Stomach (tissue), 9 donors: ENCODE data around the gene TRHDE. TPM values are rescaled to one million over a fixed set of nuclear protein-coding genes. Genes with fewer than 3 reads are reported as not detected.

Experiments
- DNase-seq, 2 donors: peaks; one replicate each; pipeline versions ENCODE4 v3.0.0 to v3.0.0-alpha.2; 2013 to 2019
- H3K27ac ChIP-seq, 5 donors: fragments of 200-600 bp in 4 of 5; sonication (generic) in 4 of 5; one replicate each; pipeline ENCODE4 v1.5.1; 2013 to 2019; ENCODE audit warnings: mild to moderate bottlenecking in 1 of 5, moderate library complexity in 1 of 5
- H3K27me3 ChIP-seq, 3 donors: fragments of 200-600 bp; sonication (generic); one replicate each; pipeline ENCODE4 v1.5.1; 2017 to 2019; ENCODE audit warnings: mixed run types in 1 of 3
- H3K36me3 ChIP-seq, 4 donors: fragments of 200-600 bp; sonication (generic); 1 replicate in 3 of 4; 2 replicates in 1 of 4; pipeline ENCODE4 v1.5.1; 2016 to 2019
- H3K4me1 ChIP-seq, 4 donors: fragments of 200-600 bp; sonication (generic); one replicate each; pipeline ENCODE4 v1.5.1; 2016 to 2019
- H3K4me3 ChIP-seq, 4 donors: fragments of 200-600 bp; sonication (generic) in 3 of 4; one replicate each; pipeline ENCODE4 v1.5.1; 2016 to 2019; ENCODE audit warnings: mild to moderate bottlenecking in 1 of 4
- H3K9me3 ChIP-seq, 4 donors: fragments of 200-600 bp; sonication (generic); one replicate each; pipeline ENCODE4 v1.5.1; 2016 to 2019
- EP300 ChIP-seq: sonication (generic); formaldehyde crosslinking; IDR thresholded peaks from one replicate; pipeline ENCODE4 v1.6.1; 2017; ENCODE audit warnings: antibody characterized with exemption
- POLR2A ChIP-seq, 4 donors: fragments of 450-650 bp; IDR thresholded peaks; one replicate each; pipeline ENCODE4 v1.6.1; 2016; ENCODE audit warnings: antibody characterized with exemption in 4 of 4, control low read depth in 2 of 4, mild to moderate bottlenecking in 1 of 4, moderate library complexity in 1 of 4
- POLR2AphosphoS5 ChIP-seq, 3 donors: sonication (generic); formaldehyde crosslinking; IDR thresholded peaks; one replicate each; pipeline ENCODE4 v1.6.1; 2016; ENCODE audit warnings: antibody characterized with exemption in 3 of 3
- WGBS, 5 donors: extraction: QIAGEN DNeasy Blood & Tissue Kit in 3 of 5; methylation state at CpG; one replicate each; pipeline versions ENCODE4 v1.1.5 to v1.1.7; 2013 to 2018; 5-methylcytosine and 5-hydroxymethylcytosine counted together
- intact Hi-C: fragments of 100-400 bp; cut with DNase I; formaldehyde crosslinking; loops from one replicate; pipeline ENCODE4 v1.15.1; 2023; ENCODE audit warnings: low total_unique reads
- polyA plus RNA-seq, 3 donors: library from polyadenylated mRNA; stranded (reverse); fragments of 200-250 nt; gene quantifications; one replicate each; pipeline ENCODE4 v1.2.3, GENCODE V29; 2013
- total RNA-seq, 5 donors: library from RNA; depleted of rRNA; stranded (reverse); fragments of >200 nt; gene quantifications; one replicate each; pipeline versions ENCODE4 v1.1.0 to v1.2.3, GENCODE V29; 2014 to 2016
- TF ChIP-seq, protein P1 (sequence below), 7 experiments: fragments of 450-650 bp in 4 of 7; fragments of 200-600 bp in 3 of 7; sonication (generic) in 3 of 7; IDR thresholded peaks; one replicate each; pipeline ENCODE4 v1.5.1; 2016 to 2019; ENCODE audit warnings: antibody characterized with exemption in 7 of 7, control low read depth in 2 of 7, mild to moderate bottlenecking in 1 of 7
- donor health status: healthy with polysubstance abuse.
- donor health status: Bipolar disorder and iron deficiency.
- donor health status: healthy.

The TRHDE gene
- total and polyA plus RNA-seq, 8 donors = 0.13 to 75.3 (median 3.2) TPM

DNA sequence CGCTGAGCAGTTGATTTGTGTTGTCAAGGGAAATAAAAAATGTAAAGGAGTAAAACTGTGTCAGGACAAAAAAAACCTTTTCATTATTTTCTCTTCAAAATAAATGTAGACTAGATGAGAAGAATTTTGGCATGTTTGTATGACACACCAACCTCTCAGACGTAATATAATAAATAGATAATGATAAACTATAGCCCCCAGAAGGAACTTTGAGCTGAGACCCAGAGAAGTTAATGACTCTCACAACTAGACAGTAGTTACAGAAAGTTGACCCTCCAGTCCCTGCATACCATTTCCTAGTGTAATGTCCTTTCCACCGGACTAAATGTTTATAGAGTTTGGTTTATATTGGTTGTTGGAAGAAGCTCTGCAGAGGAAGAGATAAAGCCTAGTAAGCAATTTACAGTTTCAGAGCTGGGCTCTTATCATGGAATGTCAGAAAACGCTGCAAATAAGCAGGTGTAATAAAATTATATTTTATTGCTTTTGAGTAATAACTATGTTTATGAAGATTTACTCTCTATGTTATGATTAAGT, 97.3 kb downstream of the TRHDE start:
- no peak for DNase-seq
- TF ChIP-seq POLR2A (IDR thresholded peaks at IDR 0.05) (no peak), EP300 (no peak), POLR2AphosphoS5 (IDR thresholded peaks at IDR 0.05) (no peak)
- TF ChIP-seq, protein P1, sequence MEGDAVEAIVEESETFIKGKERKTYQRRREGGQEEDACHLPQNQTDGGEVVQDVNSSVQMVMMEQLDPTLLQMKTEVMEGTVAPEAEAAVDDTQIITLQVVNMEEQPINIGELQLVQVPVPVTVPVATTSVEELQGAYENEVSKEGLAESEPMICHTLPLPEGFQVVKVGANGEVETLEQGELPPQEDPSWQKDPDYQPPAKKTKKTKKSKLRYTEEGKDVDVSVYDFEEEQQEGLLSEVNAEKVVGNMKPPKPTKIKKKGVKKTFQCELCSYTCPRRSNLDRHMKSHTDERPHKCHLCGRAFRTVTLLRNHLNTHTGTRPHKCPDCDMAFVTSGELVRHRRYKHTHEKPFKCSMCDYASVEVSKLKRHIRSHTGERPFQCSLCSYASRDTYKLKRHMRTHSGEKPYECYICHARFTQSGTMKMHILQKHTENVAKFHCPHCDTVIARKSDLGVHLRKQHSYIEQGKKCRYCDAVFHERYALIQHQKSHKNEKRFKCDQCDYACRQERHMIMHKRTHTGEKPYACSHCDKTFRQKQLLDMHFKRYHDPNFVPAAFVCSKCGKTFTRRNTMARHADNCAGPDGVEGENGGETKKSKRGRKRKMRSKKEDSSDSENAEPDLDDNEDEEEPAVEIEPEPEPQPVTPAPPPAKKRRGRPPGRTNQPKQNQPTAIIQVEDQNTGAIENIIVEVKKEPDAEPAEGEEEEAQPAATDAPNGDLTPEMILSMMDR (IDR thresholded peaks at IDR 0.05) = no peak
- Histone ChIP-seq H3K27ac (no peak overlapping the region), H3K9me3 (no peaks in the 10 kb centered on the region), H3K4me1 (peaks cover 0 to 3% (median 0%) of the 10 kb centered on the region in 4 donors), H3K36me3 (no peaks in the 10 kb centered on the region), H3K4me3 (no peak overlapping the region), H3K27me3 (no peaks in the 10 kb centered on the region)
- intact Hi-C loops = no loop called here
- 29 to 44% (median 37%) methylated on average over 4 of the region's 4 CpGs for WGBS, 5 donors

DNA sequence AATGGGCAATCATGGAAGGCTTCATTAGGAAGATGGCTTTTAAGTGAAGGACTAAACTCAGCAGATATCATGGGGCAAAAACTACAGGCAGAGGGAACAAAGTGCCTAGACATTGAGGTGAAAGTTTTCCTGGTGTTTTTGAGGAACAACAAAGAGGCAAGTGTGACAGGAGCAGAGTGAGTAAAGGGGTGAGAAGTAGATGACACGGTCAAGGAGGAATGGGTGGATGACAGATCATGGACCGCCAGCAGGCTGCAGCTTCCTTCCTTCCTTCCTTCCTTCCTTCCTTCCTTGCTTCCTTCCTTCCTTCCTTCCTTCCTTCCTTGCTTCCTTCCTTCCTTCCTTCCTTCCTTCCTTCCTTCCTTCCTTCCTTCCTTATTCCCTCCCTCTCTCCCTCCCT, 108.3 kb downstream of the TRHDE start:
- no peak overlapping the region for H3K4me3 ChIP-seq
- no peaks in the 10 kb centered on the region for H3K4me1 ChIP-seq
- H3K27ac ChIP-seq = no peak overlapping the region
- TF ChIP-seq, protein P1 (IDR thresholded peaks at IDR 0.05) = no peak
- no peak for TF ChIP-seq EP300
- no peaks in the 10 kb centered on the region for H3K36me3 ChIP-seq
- DNase-seq = no peak
- no peaks in the 10 kb centered on the region for H3K9me3 ChIP-seq
- 82 to 100% (median 90%) methylated on average over 2 of the region's 2 CpGs for WGBS, 5 donors
- intact Hi-C loops = no loop called here
- H3K27me3 ChIP-seq = no peaks in the 10 kb centered on the region

DNA sequence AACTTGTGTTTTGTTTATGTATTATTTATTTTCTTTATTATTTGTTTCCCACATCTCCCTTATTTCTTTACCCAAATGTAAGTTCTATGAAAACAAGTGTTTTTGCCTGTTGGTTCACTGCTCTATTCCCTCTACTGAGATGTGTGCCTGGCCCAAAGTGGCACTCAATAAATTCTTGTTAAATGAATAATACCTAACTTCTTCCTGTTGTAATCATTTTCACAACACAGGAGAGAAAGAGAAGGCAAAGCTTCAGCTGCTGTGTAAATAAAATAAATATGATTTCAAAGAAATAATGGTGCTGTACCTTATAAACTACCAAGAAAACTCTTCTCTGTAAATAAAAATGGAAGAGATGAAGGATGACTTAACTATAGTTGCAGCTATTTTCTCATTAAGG, 116.2 kb downstream of the TRHDE start:
- H3K4me3 ChIP-seq = no peak overlapping the region
- H3K9me3 ChIP-seq = no peaks in the 10 kb centered on the region
- no peaks in the 10 kb centered on the region for H3K27me3 ChIP-seq
- H3K36me3 ChIP-seq = no peaks in the 10 kb centered on the region
- no peak for TF ChIP-seq POLR2AphosphoS5 (IDR thresholded peaks at IDR 0.05)
- no peak for TF ChIP-seq POLR2A (IDR thresholded peaks at IDR 0.05)
- TF ChIP-seq, protein P1 (IDR thresholded peaks at IDR 0.05) = no peak
- TF ChIP-seq EP300 = no peak
- no peak for DNase-seq
- intact Hi-C loops = no loop called here
- H3K4me1 ChIP-seq = no peaks in the 10 kb centered on the region
- H3K27ac ChIP-seq = no peak overlapping the region

DNA sequence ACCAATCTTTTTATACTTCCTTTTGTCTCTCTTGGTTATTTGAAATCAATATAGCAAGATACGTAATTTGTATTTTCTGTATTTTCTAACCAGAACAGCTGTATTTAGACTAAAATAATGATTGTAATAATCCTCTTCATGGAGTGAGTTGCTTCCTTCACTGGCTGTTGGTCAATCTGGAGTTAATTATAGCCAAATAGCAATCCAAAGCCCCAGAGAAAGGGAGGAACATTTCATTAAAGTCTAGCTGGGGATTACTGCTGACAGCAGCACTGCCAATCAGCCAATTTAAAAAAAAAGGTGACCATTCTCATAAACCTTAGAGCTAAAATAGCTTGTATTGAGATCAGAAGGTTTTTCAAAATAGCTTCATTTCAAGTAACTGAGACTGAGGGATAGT, 118.0 kb downstream of the TRHDE start:
- Histone ChIP-seq H3K9me3 (no peaks in the 10 kb centered on the region), H3K36me3 (no peaks in the 10 kb centered on the region), H3K4me1 (no peaks in the 10 kb centered on the region), H3K4me3 (no peak overlapping the region), H3K27ac (no peak overlapping the region), H3K27me3 (no peaks in the 10 kb centered on the region)
- intact Hi-C loops = no loop called here
- TF ChIP-seq, protein P1 (IDR thresholded peaks at IDR 0.05) = no peak
- TF ChIP-seq POLR2A (IDR thresholded peaks at IDR 0.05) = no peak
- 69 to 85% (median 83%) methylated on average over 1 of the region's 1 CpG for WGBS, 5 donors
- DNase-seq = no peak
